HG03135 (cell line): ENCODE results near the gene JAKMIP1.

Experiments
- ATAC-seq: cut with Tn5 transposase; IDR thresholded peaks from one replicate; pipeline ENCODE4 v1.9.1; 2021; ENCODE audit warnings: mild to moderate bottlenecking, moderate library complexity; ENCODE audit not compliant: unreplicated experiment

Gene JAKMIP1

GRCh38 chr4:6106156-6106555 is 94.2 kb downstream of the JAKMIP1 start:
- ATAC-seq = no peak

GRCh38 chr4:6105311-6105911 is 94.9 kb downstream of the JAKMIP1 start:
- no peak for ATAC-seq

GRCh38 chr4:6104541-6105130 is 95.7 kb downstream of the JAKMIP1 start:
- no peak for ATAC-seq

- ATAC-seq = no peak
Observed at GRCh38 chr4:6097581-6097980, 102.8 kb downstream of the JAKMIP1 start.

GRCh38 chr4:6095897-6096296 is 104.5 kb downstream of the JAKMIP1 start:
- no peak for ATAC-seq

- ATAC-seq = no peak
Observed at GRCh38 chr4:6095023-6095752, 105.2 kb downstream of the JAKMIP1 start.

GRCh38 chr4:6093671-6094070 is 106.7 kb downstream of the JAKMIP1 start:
- ATAC-seq = no peak

GRCh38 chr4:6092971-6093370 is 107.4 kb downstream of the JAKMIP1 start:
- ATAC-seq = no peak

- no peak for ATAC-seq
Observed at GRCh38 chr4:6092131-6092530, 108.2 kb downstream of the JAKMIP1 start.

- no peak for ATAC-seq
Observed at GRCh38 chr4:6090931-6091330, 109.4 kb downstream of the JAKMIP1 start.

GRCh38 chr4:6088950-6089349 is 111.4 kb downstream of the JAKMIP1 start:
- no peak for ATAC-seq

- no peak for ATAC-seq
Observed at GRCh38 chr4:6087669-6088341, 112.5 kb downstream of the JAKMIP1 start.

GRCh38 chr4:6086846-6087245 is 113.5 kb downstream of the JAKMIP1 start:
- no peak for ATAC-seq

GRCh38 chr4:6085691-6086628 is 114.4 kb downstream of the JAKMIP1 start:
- ATAC-seq = no peak

- ATAC-seq = no peak
Observed at GRCh38 chr4:6085028-6085690, 115.2 kb downstream of the JAKMIP1 start.

- no peak for ATAC-seq
Observed at GRCh38 chr4:6079965-6080364, 120.4 kb downstream of the JAKMIP1 start.

- ATAC-seq = no peak
Observed at GRCh38 chr4:6078560-6078959, 121.8 kb downstream of the JAKMIP1 start.

GRCh38 chr4:6076391-6076790 is 124.0 kb downstream of the JAKMIP1 start:
- no peak for ATAC-seq

- ATAC-seq = no peak
Observed at GRCh38 chr4:6074758-6075157, 125.6 kb downstream of the JAKMIP1 start.
